Measurements from ENCODE around the gene TRAPPC12.

- TF ChIP-seq CTCF (conservative IDR thresholded peaks at IDR 0.05; ENCODE audit: low read depth, low read length) (no peak), EZH2 (IDR thresholded peaks at IDR 0.05; ENCODE audit: low read length, unreplicated experiment) (no peak), EZH2phosphoT487 (IDR thresholded peaks at IDR 0.05; ENCODE audit: borderline replicate concordance, low read length) (no peak)
Observed at GRCh38 chr2:3485166-3485565, 105.7 kb downstream of the TRAPPC12 start.

Data from PC-3 (cell line).